UCSD-AML1 (cell line): ENCODE measurements around the gene MAD1L1.

Experiments used
- DNase-seq: peaks from one replicate; lab custom pipeline; 2025; ENCODE audit not compliant: unreplicated experiment; lab: John Stamatoyannopoulos, UW

MAD1L1 gene

GRCh38 chr7:2141651-2142050 lies 91.1 kb downstream of the MAD1L1 start:
- no peak for DNase-seq

DNA sequence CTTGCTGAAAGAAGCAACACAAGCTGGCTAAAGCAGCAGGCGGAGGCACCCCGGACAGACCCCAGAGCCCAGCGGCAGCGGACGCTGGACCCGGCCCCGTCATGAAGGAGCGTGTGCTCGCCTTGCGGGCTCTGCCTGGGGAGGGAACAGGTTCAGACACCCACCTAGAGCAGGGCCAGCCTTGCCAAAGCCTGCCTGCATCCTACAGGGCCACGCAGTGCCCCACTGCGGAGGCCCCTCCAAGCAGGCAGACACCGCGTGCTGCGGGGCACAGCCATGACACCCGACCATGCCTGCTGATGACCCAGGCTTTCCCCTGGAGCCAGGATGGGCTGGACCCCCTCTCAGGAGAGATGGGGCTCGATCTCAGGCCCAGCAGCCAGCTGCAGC lies 91.7 kb downstream of the MAD1L1 start:
- DNase-seq: no peak

GRCh38 chr7:2140216-2141020 lies 92.3 kb downstream of the MAD1L1 start:
- no peak for DNase-seq

DNA sequence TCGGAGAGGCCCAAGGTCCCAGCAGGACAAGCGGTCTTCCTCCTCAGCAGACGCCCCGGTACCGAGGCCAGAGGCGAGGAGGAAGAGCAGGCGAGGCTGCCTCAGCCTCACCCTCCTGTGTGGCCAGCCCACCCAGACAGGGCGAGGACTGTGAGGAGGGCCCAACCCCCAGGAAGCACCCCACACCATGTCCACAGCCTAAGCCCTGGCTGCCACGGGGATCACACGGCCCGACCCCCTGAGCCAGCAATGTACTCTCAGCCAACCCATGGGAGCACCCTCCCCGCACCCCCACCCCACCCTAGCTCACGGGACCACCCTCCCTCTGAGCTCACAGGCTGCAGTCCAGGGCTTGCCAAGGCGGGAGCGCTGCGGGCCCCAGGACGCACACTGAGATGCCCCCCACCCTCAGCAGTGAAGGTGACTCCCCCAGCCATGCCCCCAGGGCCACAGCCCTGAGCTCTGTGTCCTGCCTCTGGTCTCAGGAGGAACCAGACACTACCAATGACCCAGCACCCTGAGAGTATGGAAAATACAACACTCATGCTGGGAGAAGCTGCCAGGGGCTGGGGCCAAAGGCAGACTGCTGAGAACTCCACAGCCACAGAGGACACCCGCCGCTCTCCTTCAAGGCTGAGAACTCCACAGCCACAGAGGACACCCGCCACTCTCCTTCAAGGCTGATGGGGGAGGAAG lies 93.6 kb downstream of the MAD1L1 start:
- no peak for DNase-seq

DNA sequence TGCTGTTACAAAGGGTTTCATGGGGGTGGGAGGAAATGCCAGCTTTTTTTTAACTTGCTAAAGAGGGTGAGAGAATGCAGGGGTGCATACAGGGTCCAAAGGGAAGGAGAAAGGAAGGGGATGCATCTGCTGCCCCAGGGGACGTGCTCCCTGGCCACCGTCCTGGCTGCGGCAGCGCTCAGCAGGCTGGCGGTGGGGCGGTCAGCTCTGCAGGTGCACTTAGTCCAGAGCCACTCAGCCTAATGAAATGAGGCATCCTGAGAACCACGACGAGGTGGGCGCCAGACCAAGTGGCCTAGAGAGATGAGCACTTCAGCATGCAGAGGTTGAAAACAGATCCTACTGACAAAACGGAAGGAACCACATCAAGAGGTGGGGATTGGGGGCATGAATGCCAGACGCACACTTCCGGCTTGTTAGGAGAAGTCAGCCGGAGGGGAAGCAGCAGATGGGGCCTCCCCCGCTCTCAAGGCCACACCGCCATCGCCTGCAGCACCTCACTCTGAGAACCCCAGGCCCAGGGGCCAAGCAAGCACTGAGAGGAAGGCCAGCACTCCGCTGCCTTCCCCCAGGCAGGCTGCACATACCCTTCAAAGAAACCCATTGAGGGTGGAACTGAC lies 94.5 kb downstream of the MAD1L1 start:
- DNase-seq: peak; percentile 69

DNA sequence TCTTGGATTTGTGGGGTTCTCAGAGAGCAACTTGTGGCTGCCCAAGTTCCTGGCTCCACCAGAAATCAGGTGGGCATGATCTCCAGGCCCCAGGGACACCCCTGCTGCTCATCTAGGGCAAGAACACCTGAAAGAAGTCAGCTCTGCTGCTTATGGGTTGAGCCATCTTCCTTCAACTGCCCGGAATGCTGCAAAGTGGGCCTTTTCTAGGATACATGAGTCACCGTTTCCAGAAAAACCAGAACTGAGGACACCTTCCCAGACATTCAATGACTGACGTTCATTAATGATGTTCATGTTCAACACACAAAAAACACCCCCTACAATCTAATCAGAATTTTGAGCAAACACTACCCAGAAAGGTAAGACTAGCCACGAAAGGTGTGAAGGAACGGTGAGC lies 98.0 kb downstream of the MAD1L1 start:
- no peak for DNase-seq

GRCh38 chr7:2132243-2132642 lies 100.5 kb downstream of the MAD1L1 start:
- no peak for DNase-seq

- no peak for DNase-seq
Measured at GRCh38 chr7:2131800-2132199, 100.9 kb downstream of the MAD1L1 start.

DNA sequence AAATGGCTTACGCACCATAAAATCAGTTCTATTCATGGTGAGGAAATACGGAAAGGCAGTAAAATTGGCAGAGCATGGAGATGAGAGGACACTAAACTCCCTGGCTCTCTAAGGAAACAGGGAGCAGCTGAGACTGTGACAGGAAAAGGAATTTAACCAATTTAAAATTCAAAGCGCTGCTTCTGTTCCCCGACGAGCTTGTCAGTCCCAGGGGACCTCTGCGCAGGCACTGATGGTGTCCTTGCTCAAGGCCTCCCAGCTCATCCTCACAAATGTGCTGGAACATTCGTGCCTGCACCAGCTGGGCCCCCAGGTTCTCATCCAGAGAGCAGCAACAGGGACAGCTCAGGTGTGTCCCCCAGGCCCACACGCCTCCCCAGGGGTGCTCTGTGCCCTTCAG lies 101.4 kb downstream of the MAD1L1 start:
- no peak for DNase-seq

DNA sequence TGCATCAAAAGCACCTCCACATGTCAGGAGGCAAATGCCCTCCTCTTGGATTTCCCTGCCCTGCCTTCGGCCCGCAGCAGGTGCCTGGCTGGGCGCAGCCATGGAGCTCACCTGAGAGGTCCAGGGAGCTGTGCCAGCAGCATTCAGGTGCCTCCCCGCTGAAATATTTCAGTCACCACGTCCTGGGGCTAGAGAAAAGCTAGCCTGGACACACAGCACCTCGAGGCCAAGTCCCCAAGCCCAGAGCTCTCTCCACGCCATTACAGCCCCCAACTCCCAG lies 102.7 kb downstream of the MAD1L1 start:
- DNase-seq: no peak

GRCh38 chr7:2129323-2130095 lies 103.2 kb downstream of the MAD1L1 start:
- no peak for DNase-seq

DNA sequence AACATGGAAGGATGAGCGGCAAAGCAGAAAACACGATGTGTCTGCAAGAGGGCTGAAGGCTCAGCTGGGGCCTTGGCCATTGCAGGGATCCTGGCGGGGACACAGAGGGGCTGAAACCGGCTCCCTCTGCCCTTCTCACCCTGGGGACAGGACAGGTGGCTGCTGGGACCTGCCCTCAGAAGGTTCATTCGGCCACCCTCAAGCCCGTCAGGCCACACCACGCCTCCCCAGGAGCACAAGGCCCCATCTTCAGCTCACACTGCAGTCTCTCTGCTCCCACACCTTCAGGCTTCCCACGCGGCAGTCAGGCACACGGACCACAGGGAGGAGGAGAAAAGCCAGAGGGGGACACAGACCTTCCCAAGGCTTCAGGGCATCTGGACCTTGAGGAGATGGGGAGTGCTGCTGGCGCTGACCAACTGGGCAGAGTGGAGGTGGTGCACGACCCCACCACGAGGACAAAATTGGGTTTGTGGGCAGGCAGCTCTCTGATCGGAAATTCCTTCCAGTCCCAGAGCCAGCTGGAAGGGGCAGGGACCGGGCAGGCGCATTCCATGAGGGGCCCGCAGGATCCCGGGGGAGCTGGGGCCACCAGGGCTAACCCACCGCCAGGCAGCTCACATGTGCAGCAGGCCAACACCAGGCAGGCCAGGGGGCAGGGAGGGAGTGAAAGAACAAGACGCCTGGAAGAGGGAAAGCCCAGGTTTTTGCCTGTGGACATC lies 104.0 kb downstream of the MAD1L1 start:
- no peak for DNase-seq

- DNase-seq: no peak
Measured at GRCh38 chr7:2126621-2127020, 106.1 kb downstream of the MAD1L1 start.

DNA sequence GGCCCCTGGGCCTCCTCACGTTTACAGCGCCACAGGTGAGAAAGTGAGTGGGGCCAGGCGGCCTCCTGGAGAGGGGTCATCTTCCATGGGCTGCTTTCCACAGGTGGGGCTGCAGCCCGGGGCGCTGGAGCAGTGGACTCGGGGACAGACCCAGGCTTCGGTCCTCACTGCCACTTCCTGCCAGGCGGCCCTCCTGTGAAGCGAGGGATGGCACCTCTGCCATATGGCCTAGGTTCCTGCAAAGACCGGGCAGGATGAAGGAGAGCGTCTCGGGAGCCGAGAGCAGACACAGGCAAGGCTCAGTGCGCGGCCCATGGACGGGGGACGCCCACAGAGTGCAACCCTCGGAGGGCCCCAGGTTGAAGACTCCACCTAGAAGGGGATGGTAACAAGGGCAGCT lies 106.8 kb downstream of the MAD1L1 start:
- no peak for DNase-seq

DNA sequence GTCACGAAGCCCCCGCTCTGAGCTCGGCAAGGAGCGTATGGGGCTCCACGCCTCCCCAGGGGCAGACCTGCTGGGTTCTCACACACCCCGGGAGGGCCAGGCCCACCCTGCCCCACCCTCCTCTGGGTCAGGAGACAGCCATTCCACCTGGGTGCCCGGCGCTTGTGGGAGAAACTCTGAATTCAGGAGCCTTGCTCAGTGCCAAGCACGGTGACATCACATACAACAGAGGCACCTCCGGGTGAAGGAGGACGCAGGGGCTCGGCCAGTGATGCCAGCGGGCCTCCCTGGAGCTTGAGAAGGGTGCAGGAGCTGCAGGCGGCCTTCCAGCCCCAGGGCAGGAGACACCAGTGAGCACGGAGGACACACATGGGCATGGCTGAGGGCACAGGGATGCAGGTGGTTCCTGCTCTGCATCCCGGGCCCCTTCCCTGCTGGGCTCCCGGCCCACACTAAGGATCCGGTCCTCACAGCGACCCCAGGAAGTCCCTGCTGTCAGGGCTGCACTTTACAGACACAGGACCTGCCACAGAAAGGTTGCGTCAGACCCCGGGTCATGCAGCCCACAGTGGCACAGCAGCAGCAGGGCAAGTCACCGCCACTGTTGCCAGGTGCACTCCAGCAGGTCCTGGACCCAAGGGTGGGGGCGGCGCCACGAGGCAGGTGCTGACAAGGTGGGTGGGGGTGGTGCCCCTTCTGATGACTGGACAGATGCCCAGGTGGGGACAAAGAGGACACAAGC lies 108.0 kb downstream of the MAD1L1 start:
- DNase-seq: no peak

DNA sequence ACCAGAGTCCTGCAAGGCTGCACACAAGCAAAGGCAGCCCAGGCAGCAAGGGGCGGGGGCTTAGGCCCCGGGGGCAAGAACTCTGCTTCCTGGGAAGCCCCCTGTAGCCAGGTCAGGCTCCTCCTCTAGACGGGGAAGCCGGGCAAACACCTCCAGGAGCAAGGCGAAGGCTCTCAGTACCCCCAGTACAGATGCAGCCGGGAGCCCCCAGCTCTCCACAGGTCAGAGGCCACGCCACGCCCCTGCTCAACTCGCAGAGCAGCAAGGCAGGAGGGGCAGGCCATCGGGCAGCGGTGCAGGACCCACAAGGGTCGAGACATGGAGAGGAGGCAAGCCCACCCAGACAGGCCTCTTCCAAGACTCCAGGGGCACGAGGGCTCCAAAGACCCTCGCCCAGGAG lies 108.8 kb downstream of the MAD1L1 start:
- DNase-seq: no peak

GRCh38 chr7:2123360-2123759 lies 109.4 kb downstream of the MAD1L1 start:
- no peak for DNase-seq

GRCh38 chr7:2122651-2123050 lies 110.1 kb downstream of the MAD1L1 start:
- DNase-seq: no peak

GRCh38 chr7:2120841-2121830 lies 111.6 kb downstream of the MAD1L1 start:
- no peak for DNase-seq
